K562 (cell line): ENCODE results near the gene FUT8. TPM values are rescaled to one million over a fixed set of nuclear protein-coding genes. Genes with fewer than 3 reads are reported as not detected.

ENCODE experiments used
- ATAC-seq: fragments of 200-7000 bp; cut with Tn5 transposase; 3 replicates; pipeline ENCODE4 v1.9.1; 2020; ENCODE audit warnings: moderate library complexity
- BruUV-seq: library from RNA; stranded (reverse); fragments of 400-500 nt; replicated peaks from 2 replicates; lab custom pipeline; 2021; lab: Mats Ljungman, UMichigan
- CTCF ChIA-PET: fragments of 300-600 bp; formaldehyde crosslinking; extraction: SDS; loops from one replicate; lab custom pipeline; 2021; ENCODE audit warnings: low intra/inter-chr PET ratio; lab: Yijun Ruan, JAX
- POLR2A ChIA-PET: fragments of 300-600, 350-650 bp; sonication (Branson Sonifier 250); formaldehyde crosslinking; extraction: SDS; loops from one replicate; lab custom pipeline; 2021; ENCODE audit warnings: antibody characterized with exemption, inconsistent platforms; lab: Yijun Ruan, JAX
- DNase-seq, 4 experiments: peaks; one replicate each; pipeline versions ENCODE4 v3.0.0 to v3.0.0-alpha.2; 2011 to 2018; ENCODE audit warnings: low spot score in 3 of 4, mixed read lengths in 3 of 4; ENCODE audit errors: extremely low read depth in 1 of 4
- FAIRE-seq: peaks from 2 replicates; lab custom pipeline; 2011; peaks lifted over from hg19 to GRCh38; lab: Jason Lieb, UNC
- H2AFZ ChIP-seq: 2 replicates; pipeline ENCODE4 v1.6.0; 2011; ENCODE audit warnings: low read depth, low read length, control low read depth, inconsistent platforms
- H3K27ac ChIP-seq: fragments of 200-600 bp; 3 replicates; pipeline ENCODE4 v1.8.0; 2011; ENCODE audit warnings: low read depth, mild to moderate bottlenecking, control low read depth, inconsistent platforms, low read length, moderate library complexity, mixed read lengths; ENCODE audit errors: extremely low read depth
- H3K27me3 ChIP-seq, 2 experiments: fragments of 300-600 bp in 1 of 2; 2 replicates in 1 of 2; 3 replicates in 1 of 2; pipeline versions ENCODE4 v1.6.0 to v1.8.0; 2011; ENCODE audit warnings: inconsistent platforms in 2 of 2, low read length in 2 of 2, mild to moderate bottlenecking in 1 of 2, mixed read lengths in 1 of 2, moderate library complexity in 1 of 2; ENCODE audit not compliant: control insufficient read depth in 2 of 2, insufficient read depth in 2 of 2
- H3K36me3 ChIP-seq: fragments of 300-600 bp; 3 replicates; pipeline ENCODE4 v1.8.0; 2011; ENCODE audit warnings: mild to moderate bottlenecking, low read length, inconsistent platforms; ENCODE audit not compliant: control insufficient read depth, insufficient read depth
- H3K4me1 ChIP-seq, 2 experiments: fragments of 200-600 bp in 1 of 2; replicated peaks in 1 of 2; 2 replicates in 1 of 2; 3 replicates in 1 of 2; pipeline versions ENCODE4 v1.5.1 to v1.8.0; 2011; ENCODE audit warnings: inconsistent platforms in 2 of 2, low read length in 2 of 2, mild to moderate bottlenecking in 1 of 2, mixed read lengths in 1 of 2, moderate library complexity in 1 of 2; ENCODE audit not compliant: control insufficient read depth in 2 of 2, insufficient read depth in 2 of 2
- H3K4me2 ChIP-seq: 2 replicates; pipeline ENCODE4 v1.6.1; 2011; ENCODE audit warnings: low read length, control low read depth, inconsistent platforms, mixed read lengths; ENCODE audit not compliant: insufficient read depth
- H3K4me3 ChIP-seq: fragments of 200-600 bp; sonication (generic), shearing (Covaris generic); 2 replicates; pipeline ENCODE4 v1.5.1; 2016; ENCODE audit warnings: control low read depth, inconsistent platforms
- H3K79me2 ChIP-seq: fragments of 200-600 bp; 3 replicates; pipeline ENCODE4 v1.8.0; 2011; ENCODE audit warnings: low read length, inconsistent platforms; ENCODE audit not compliant: control insufficient read depth, insufficient read depth
- H3K9ac ChIP-seq, 2 experiments: 2 replicates each; pipeline versions ENCODE4 v1.6.0 to v1.6.1; 2011; ENCODE audit warnings: low read depth in 2 of 2, low read length in 2 of 2, control low read depth in 1 of 2, inconsistent platforms in 1 of 2, mild to moderate bottlenecking in 1 of 2, mixed read lengths in 1 of 2; ENCODE audit not compliant: insufficient read depth in 1 of 2
- H3K9me1 ChIP-seq: one replicate; pipeline ENCODE4 v1.6.0; 2011; ENCODE audit warnings: inconsistent platforms, mild to moderate bottlenecking, low read length, moderate library complexity; ENCODE audit not compliant: control insufficient read depth, insufficient read depth
- H3K9me3 ChIP-seq: replicated peaks from 2 replicates; pipeline ENCODE4 v1.5.1; 2011; ENCODE audit warnings: low read depth, low read length, inconsistent platforms; ENCODE audit not compliant: control insufficient read depth, insufficient read depth
- H4K20me1 ChIP-seq: replicated peaks from 2 replicates; pipeline ENCODE4 v1.6.1; 2011; ENCODE audit warnings: low read length, inconsistent platforms, mixed read lengths; ENCODE audit not compliant: control insufficient read depth, insufficient read depth
- C11orf30 ChIP-seq: fragments of 450-650 bp; IDR thresholded peaks from 2 replicates; pipeline ENCODE4 v1.6.1; 2016; ENCODE audit warnings: low read depth, mild to moderate bottlenecking
- MAFG ChIP-seq: fragments of 450-650 bp; conservative IDR thresholded peaks from 2 replicates; pipeline ENCODE4 v1.6.1; 2016; ENCODE audit warnings: missing genetic modification characterization, missing compliant biosample characterization
- TAF7 ChIP-seq: fragments of 450-650 bp; IDR thresholded peaks from 2 replicates; pipeline ENCODE4 v1.6.1; 2016; ENCODE audit warnings: missing genetic modification characterization, missing compliant biosample characterization
- TEAD2 ChIP-seq: fragments of 450-650 bp; IDR thresholded peaks from 2 replicates; pipeline ENCODE4 v1.6.1; 2016; ENCODE audit warnings: missing genetic modification characterization, control low read depth, missing compliant biosample characterization
- ZNF316 ChIP-seq: fragments of 450-650 bp; IDR thresholded peaks from 2 replicates; pipeline ENCODE4 v1.6.1; 2016
- WGBS: fragments of 100-300 bp; shearing (Covaris generic); methylation state at CpG from one replicate; pipeline ENCODE4 v1.1.6; 2016; ENCODE audit warnings: low coverage, mixed read lengths; ENCODE audit not compliant: insufficient coverage; ENCODE audit errors: missing lambda C conversion rate; 5-methylcytosine and 5-hydroxymethylcytosine counted together
- in situ Hi-C: fragments of 300-500 bp; cut with MboI; formaldehyde crosslinking; loops from 4 replicates; pipeline ENCODE4 v1.15.0; 2018; ENCODE audit warnings: inconsistent platforms, mixed read lengths
- intact Hi-C: fragments of 100-400 bp; cut with micrococcal nuclease; formaldehyde crosslinking; loops from 2 replicates; pipeline ENCODE4 v1.14.2; 2022
- polyA plus RNA-seq, 8 experiments: library from polyadenylated mRNA; depleted of rRNA in 4 of 8; stranded (reverse) in 5 of 8; unstranded in 3 of 8; fragments of >200 nt; fragmentation: Nextera tagmentation in 2 of 8; fragmentation: Illumina TruSeq in 1 of 8; extraction: Ambion mirVana in 2 of 8; extraction: Trizol in 1 of 8; gene quantifications; 2 replicates each; pipeline versions ENCODE4 v1.2.1 to v1.2.3, GENCODE V29; 2011 to 2014; ENCODE audit warnings: inconsistent platforms in 1 of 8, missing spikeins in 1 of 8
- total RNA-seq, 7 experiments: library from RNA; depleted of rRNA in 6 of 7; stranded (reverse); fragments of >200 nt in 6 of 7; fragmentation: Illumina TruSeq in 2 of 7; extraction: Trizol in 2 of 7; gene quantifications; 2 replicates each; pipeline versions ENCODE4 v1.2.1 to v1.2.3, GENCODE V29; 2011 to 2021; ENCODE audit warnings: low replicate concordance in 1 of 7
- TF ChIP-seq, protein P1 (sequence below): fragments of 450-650 bp; IDR thresholded peaks from 2 replicates; pipeline ENCODE4 v1.6.1; 2016

The FUT8 gene
- total and polyA plus RNA-seq, 9 of the 15 experiments (the other 6 are each of a cell fraction or from before 2014, with no cell fraction given) = 4.1 to 15.2 (median 7.8) TPM

DNA sequence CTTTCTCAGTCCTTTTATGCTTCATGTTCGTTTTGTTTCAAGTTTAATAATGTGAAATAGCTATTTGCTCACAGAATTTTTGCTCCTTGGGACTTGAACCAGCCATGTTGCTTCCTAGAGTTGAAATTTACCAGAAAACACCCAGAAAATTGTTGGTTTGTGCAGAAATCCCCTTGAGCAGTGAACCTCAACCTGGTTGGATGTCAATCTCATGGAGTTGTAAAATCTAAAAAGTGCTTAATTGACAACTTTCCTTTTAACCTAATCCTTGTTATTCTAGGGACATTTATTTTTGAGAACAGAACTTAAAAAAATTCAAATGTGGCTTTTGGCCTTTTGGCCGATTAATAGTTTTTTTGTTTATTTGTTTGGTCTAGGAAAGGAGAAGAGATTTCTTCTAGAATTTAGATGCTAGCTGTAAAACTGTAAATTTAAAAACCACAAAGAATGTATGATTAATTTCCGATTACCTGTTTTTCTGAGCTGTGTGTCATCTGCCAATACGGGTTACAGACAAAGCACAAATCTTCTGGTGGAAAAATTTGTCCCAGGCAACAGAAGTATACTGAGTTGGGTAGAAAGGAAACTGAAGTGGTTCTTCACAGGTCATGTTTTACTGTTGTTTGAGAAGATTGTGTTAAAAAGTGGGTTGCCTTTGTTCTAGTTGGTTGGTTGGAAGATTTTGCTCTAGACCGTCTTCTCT lies 154.4 kb downstream of the FUT8 start:
- Histone ChIP-seq H3K9ac (no peak overlapping the region), H3K9me3 (no peaks in the 10 kb centered on the region), H3K79me2 (no peaks in the 10 kb centered on the region), H3K4me3 (no peak overlapping the region), H2AFZ (no peak overlapping the region), H3K36me3 (no peaks in the 10 kb centered on the region), H3K27me3 (no peaks in the 10 kb centered on the region), H4K20me1 (no peaks in the 10 kb centered on the region), H3K27ac (no peak overlapping the region), H3K4me1 (no peaks in the 10 kb centered on the region), H3K9me1 (no peaks in the 10 kb centered on the region), H3K4me2 (no peak overlapping the region)
- TF ChIP-seq MAFG (tag) = 0 out of 2 replicates have a peak, but pooled peaks have one; percentile 27
- no peak for TF ChIP-seq TEAD2
- TF ChIP-seq, protein P1, sequence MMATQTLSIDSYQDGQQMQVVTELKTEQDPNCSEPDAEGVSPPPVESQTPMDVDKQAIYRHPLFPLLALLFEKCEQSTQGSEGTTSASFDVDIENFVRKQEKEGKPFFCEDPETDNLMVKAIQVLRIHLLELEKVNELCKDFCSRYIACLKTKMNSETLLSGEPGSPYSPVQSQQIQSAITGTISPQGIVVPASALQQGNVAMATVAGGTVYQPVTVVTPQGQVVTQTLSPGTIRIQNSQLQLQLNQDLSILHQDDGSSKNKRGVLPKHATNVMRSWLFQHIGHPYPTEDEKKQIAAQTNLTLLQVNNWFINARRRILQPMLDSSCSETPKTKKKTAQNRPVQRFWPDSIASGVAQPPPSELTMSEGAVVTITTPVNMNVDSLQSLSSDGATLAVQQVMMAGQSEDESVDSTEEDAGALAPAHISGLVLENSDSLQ = no peak
- no peak for TF ChIP-seq TAF7
- TF ChIP-seq ZNF316 = peak; percentile 41; the same call in 1 of the 2 replicates
- peak; percentile 39; the same call in 1 of the 2 replicates for TF ChIP-seq C11orf30
- ChIA-PET POLR2A (no interaction called here), CTCF (no interaction called here)
- in situ Hi-C loops (no loop called here), intact Hi-C loops (no loop called here)
- ATAC-seq (no peak), DNase-seq (no peak), FAIRE-seq (no peak)
- BruUV-seq = no TSS peak
- 49% methylated on average over 5 of the region's 5 CpGs for WGBS
